Measurements from ENCODE around the gene CKAP4.

Gene CKAP4

DNA sequence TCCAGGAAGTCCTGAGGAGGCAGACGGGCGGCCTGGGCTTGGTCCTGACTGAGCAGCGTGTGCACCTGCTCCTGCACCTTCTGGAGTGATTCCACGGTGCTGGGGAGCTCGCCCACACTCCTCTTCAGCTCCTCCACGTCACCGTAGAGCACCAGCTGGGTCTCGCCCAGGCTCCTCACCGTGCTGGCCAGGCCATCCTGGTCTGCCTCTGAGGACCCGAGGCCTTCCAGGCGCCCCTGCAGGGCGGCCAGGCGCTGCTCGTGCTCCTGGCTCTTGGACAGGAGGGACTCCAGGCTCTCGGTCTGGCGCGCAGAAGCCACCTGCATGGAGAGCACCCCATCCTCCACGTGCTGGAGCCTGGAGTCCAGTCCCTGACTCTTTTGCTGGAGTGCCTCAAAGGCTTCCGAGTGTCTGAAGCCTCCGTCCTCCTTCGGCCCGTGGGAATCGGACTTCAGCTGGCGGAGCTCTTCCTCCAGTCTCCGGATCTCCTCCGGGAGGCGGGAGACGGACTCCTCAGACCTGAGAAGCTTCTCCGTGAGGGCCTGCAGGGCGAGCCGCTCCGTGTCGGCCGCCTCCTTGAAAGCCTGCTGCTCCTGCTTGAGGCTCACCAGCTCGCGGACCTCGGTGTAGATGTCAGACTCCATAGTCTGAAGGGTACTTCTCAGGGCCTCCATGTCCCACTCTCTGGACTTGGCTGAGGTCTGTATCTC, 8.4 kb downstream of the CKAP4 start:
- no peak for DNase-seq

DNA sequence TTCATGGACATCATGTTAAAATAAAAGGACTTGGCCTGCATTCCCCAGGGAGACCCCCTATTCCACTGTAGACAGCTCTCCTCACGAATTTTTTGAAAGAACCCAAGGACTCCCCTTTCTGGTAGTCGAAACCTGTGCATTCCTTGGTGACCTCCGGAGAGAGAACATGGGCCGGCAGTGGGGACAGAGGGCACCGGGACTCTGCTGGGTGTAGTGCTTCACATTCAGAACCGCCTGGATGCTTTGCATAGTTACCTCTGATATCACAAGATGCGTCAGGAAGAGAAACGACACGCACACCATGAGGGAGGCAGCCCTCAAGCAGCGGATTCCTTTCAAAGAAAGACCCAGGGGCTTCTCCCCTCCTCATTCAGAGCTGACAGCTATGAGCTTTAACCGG, 9.7 kb downstream of the CKAP4 start:
- no peak for DNase-seq

DNA sequence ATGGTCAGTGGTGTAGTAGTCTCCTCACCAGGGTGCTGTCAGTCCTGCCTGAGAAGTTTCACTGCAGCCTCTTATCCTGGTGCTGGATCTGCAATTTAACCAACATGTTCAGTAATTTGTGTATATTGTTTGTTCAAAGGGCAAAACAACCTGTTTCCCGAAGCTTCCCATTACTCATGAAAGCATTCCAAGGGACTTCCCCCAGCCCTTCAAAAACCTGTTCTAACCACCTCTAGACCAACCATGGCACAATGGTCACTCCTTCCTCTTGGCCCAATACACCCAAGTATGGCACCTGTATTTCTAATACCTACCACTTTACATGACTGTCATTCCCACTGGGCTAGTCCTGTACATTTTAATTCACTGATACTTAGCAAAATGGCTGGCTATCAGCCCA, 12.1 kb downstream of the CKAP4 start:
- DNase-seq, result no peak

DNA sequence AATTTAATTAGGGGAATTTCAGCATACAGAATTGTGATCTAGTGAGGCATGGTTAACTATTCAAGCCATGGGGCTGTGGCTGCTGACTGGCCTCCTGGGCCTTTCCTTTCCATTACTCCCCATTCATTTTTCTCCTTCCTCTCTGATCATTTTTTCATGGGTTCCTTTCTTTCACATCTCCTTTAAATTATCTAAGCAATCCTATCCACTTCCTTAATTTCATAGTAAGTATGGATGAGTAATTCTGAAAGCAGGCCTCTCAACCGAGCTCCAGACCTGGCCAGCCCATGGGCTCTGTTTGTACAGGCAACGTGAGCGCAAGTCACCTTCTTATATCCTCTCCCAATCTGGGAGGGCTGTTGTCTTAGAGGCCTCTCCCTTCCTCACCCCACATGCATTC, 13.4 kb downstream of the CKAP4 start:
- no peak for DNase-seq

DNA sequence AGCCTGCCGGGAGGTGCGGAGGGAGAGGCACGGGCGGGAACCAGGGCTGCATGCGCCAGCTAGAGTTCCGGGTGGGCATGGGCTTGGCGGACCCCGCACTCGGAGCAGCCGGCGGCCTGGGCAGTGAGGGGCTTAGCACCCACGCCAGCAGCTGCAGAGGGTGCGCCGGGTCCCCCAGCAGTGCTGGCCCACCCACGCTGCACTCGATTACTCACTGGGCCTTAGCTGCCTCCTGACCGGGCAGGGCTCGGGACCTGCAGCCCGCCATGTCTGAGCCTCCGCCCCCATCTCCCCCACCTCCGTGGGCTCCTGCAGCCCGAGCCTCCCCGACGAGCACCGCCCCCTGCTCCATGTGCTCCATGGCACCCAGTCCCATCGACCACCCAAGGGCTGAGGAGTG, 14.8 kb downstream of the CKAP4 start:
- DNase-seq, result no peak

DNA sequence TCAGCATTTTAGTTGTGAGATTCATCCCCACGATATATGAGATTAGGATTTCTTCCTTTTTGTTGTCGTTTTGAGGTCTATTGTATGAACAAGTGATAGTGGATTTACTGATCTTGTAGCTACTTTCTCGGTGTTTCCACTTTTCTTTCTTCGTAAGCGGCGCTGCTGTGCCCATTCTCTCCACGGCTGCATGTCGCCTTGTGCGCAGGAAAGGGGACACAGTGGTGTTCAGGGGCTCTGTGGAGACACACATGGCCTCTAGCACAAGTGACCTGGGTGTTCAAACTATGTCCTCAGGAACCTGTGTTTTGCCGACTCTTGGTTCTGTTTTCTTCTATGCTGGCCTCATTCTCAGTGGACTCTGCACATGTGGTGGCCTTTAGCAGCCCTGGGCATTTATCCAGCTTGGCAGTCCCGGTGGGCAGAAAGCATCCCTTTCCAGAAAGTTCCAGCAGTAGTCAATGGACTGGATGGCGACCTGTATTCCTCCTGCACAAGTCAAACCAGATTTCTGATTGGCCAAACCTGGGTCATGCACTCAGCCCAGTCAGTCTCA, 18.7 kb downstream of the CKAP4 start:
- no peak for DNase-seq

DNA sequence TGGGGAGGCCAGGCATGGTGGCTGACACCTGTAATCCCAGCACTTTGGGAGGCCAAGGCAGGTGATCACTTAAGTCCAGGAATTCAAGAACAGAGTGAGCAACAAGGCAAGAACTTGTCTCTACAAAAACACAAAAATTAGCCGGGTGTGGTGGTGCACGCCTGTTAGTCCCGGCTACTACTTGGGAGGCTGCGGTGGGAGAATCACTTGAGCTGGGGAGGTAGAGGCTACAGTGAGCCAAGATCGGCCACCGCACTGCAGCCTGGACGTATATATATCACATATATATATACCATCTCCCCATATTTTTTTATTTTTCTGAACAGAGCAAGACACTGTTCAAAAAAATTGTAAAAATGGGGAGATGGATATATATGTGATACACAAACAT, 19.5 kb downstream of the CKAP4 start:
- DNase-seq, result no peak

DNA sequence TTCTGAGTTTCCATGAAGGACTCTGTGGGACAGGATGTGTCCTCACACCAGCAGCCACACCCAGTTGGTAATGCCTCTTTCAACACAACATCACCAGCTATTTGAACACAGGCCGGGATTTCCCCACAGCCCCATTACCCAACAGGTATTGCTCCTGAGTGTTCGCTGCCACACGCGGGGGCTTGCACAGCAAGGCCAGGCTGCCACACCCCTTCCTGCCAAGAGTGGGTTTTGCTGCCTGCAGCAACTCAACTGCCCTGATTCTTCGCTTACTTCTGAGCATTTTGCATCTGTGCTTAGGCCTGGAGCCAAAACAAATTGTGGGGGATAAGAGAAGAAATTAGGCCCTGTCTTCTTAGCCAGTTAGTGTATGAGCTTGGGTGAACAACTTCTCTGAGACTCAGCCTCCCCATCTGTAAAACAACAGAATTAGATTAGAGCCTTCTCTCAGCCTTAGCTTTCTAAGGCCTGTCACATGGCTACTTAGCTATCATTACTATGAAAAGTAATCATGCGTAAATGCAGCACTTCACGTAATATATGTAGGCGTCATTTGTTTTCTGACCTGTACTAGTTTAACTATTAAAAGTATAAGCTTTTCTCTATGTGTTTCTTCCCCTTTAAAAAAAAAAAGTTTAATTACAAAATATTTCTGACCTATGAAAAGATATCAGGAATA, 20.0 kb downstream of the CKAP4 start:
- peak; percentile 44 to 53 for DNase-seq

DNA sequence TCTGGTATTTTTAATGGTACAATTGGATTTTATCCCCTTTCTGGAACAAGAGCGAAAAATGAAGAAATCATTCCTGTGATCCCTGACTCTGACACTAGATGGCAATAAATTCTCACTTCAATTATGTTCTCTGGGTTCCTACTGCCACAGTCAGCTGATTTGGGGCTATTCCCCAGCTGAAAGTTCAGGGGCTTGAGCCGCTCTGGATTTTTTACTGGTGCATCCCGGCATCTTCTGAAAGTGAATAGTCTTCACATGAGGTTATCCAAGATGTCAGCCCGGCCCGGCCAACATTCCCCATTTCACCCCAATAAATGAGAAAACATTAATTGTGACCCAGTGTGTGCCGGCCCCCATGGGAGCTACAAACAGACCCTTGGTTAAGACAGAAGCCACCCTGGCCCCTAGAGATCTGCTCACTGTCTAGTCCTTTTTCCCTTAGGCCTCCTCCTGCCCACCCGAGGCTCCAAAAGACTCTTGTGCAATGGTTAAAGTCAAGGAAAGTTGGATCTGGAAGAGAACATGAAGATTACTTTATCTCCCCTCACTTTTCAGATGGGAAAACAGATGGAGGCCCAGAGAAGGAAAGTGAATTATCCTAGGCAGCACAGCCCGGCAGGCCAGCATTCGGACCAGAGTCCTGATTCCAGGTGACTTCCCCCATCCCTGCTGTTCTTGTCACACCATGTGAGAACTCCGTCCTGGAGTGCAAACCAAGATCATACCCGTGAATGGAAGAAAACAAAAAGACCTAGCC, 20.8 kb downstream of the CKAP4 start:
- peak; percentile 49 to 59 for DNase-seq

DNA sequence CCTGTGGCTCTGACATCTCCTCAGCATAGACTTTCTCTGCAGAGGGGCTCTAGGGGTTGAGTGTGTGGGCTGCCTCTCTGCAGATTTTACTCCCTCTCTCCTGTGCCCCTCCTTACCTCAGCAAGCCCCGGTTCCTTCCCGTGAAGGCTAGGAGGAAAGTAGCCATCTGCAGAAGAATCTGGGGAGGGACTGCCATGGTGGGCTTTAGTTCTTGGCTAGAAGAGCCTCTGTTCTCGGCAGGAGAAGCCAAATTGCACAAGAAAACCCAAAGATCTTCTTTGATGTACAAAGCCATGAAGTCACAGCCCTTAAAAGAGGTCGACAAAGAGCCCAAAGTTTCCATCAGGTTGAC, 23.5 kb downstream of the CKAP4 start:
- DNase-seq, result no peak

DNA sequence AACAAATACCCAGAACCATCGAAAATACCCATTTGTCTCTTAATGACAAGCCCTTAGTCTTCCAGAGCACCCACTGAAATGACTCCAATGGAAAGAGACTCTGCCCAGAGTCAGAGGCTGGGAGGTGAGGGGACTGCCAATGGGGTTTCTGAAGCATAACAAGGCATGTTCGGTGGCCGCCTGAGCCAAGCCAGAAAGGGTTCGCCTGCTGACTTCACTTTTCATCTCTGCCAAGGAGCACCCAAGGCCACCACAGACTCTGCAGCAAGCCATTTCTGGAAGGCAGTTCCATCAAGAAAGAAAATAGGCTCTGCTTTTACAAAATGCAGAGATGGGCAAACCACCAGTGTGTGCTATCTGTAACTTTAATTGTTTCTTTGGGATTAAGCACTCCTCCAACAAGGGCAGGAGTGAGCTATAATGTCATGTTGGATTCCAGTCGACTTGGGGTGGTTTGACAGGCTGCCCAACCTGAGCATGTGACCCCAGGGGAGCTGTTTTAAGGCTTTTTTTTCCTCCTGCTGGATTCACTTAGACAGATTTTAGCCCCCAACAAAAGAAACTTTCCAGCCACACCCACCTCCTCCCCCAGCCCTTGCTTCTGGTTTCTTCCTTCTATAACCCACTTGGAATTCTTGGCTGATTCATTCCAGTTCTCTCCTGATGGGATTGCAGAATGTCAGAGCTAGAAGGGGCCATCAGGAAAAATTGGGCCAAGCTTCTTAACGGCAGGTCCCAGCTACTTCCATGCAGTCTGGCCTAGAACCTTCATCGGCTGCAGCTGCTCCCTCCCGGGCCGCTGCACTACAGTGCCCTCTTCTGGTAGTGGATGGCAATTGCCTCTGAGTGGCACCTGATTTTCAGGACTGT, 24.1 kb downstream of the CKAP4 start:
- DNase-seq, result peak; percentile 7 to 53

DNA sequence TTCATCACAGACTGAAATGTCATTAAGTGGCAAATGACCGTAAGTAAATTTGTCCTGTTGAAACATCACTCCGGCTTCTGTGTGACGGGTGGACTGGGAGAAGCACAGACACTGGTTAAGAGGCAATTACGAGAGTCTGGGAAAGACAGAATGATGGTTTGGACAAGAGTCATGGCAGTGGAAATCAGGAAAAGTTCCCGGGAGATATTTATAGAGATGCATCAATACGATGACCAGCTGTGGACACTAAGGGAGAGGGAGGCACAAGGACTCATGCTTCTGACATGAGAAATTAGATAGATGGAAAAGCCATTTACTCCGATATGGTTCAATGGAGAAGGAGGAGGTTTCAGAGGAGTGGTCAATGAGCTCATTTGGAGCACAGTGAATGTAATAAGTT, 27.3 kb downstream of the CKAP4 start:
- no peak for DNase-seq

DNA sequence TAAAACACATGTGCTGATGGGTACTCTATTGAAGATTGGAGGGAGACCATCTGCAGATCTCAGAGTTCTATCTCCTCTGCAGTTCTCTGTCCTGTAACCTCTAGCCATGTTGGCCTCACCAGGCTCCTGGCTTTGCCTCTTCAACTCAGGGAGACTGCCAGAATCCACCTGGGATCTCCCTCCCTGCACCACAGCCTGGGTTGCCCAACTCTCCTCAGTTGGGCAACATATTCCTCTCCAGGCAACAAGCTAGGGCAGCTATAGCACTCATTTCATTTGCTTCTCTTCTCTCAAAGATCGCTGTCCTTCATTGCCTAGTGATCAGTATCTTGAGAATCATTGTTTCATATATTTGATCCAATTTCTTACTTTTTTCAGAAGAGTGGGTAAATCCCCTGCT, 28.8 kb downstream of the CKAP4 start:
- no peak for DNase-seq

DNA sequence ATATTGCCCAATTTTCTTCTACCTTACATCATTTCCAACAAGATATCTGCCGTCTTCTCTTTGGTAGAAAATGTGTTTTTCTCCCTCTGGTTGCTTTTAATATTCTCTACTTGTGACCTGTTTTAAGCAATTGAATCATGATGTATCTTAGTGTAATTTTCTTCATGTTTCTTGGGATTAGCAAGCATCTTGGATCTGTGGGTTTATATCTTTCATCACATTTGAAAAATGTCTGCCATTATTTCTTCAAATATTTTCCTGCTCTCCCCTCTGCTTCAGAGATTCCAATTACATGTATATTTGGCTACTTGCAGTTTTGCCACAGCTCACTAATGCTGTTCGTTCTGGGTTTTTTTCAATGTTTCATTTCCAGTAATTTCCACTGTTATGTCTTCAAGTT, 30.1 kb downstream of the CKAP4 start:
- DNase-seq, result no peak

DNA sequence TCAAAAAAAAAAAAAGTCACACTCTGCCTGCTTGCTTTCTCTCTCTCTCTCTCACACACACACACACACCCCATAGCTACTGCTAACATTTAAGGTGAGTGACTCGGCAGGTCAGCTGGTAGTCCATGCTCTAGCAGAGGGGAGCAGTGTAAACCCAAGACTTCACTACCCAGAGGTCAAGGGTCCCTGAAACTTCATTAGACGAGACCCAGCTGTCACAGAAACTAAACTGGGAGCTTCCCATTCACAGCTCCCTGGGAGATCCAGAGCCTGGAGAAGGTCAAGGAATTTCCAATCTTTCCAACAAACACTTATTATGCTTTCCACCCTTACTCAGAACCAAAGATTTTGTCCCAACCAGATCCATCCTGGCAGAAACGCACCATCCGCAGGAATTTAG, 33.2 kb downstream of the CKAP4 start:
- DNase-seq, result no peak

DNA sequence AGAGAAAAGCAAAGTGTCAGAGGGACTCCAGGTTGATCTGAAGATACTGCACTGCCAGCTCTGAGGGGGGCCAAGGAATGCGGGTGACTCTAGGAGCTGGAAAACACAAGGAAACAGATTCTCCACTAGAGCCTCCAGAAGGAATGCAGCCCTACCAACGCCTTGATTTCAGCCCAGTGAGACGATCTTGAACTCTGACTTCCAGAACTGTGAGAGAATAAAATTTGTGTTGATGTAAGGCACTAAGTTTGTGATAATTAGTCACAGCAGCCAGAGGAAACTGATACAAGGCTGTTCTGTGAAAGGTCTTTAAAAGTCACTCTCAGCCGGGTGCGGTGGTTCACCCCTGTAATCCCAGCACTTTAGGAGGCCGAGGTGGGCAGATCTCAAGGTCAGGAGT, 34.2 kb downstream of the CKAP4 start:
- DNase-seq, result no peak

DNA sequence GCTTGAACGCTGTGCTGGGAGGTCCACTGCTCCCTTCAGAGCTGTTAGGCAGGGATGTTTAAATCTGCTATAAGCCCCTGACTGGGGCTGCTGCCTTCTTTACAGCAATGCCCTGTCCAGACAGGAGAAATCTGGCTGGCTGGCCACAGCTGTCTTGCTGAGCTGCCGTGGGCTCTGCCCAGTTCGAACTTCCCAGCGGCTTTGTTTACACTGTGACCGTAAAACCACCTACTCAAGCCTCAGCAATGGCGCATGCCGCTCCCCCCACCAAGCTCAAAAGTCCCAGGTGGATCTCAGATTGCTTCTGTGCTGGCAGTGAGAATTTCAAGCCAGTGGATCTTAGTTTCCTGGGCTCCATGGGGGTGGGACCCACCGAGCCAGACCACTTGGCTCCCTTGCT, 35.8 kb downstream of the CKAP4 start:
- no peak for DNase-seq

DNA sequence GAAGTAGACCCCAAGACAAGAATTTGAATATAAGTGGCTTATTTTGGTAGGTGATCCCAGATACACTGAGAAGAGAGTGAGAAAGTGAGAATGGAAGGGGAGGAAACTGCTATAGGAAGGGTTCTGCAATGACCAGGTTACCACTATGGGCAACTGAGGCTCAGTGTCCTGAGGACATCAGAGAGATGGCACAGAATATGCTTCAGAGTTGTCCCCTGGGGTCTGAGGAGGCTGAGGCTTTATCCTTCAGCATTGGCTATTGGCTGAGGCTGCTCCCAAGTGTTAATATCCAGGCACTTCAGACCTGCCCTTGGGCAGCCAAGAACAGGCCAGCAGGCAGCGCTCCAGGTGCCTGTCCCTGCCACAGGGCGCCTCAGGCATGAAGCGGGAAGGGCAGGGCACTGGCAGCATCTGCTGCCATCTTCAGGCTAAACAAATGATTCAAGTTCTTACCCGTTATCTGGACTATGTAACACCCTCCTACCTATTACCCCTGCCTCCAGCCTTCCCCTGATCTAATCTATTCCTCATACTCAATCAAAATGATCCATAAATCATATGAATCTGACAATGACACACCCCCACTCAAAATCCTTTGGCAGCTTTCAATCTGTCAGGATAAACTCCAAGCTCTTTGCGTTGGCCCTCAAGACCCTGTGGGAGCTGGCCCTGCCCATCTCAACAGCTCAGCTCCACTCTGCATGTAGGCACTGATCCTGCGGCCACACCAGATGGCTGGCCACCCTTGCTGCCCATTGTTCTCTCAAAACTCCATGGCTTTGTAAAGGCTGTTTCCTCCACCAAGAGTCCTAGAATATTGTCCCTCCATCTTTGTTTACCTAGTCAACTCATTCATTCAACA, 42.4 kb downstream of the CKAP4 start:
- DNase-seq, result no peak

DNA sequence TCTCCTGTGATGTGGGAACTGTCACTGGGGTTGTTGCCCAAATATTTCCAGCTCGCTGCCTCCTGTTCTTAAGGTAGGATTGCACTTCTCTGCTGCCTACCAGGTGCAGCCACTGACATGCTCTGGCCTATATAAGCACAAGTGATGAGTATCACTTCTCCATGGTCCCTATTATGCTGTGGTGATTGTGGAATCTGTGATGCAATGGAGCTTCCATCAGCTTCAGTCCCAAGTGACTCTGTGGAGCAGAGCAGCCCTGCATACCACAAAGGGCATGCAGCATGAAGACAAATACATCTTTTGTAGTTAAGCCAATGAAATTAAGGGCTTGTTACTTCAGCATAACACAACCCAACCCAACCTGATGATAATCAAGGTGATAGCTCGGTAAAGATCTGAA, 43.5 kb downstream of the CKAP4 start:
- DNase-seq, result no peak

DNA sequence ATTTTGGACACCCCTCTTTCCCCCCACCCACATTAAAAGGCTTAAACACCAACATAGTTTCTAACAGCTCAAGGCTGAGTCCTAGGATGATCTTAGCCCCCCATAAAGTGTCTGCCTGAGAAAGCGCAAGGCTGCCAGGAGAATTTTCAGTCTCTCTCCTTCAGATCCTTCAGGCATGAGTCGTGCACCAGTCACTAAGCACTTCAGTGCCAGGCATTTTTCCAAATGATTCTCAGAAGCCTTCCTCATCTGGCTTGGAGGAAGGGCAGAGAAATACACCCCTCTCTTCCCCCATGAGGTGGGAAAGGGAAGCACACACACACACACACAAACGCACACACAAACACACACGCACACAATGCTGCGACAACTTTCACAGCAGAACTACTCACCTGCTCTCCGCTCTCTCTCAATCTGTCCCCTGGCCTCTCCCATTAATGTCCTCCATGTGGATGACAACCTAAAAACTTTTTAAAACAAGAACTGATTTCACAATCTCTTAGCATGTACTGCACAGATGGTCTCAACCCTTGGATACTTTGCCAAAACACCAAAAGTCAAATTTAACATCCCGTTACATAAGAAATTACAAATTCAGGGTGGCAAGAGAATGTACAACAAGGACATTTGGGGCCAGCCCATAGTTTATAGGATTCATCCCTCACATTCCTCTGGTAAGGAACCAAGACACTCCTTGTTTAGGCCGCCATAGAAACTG, 49.8 kb downstream of the CKAP4 start:
- no peak for DNase-seq

DNA sequence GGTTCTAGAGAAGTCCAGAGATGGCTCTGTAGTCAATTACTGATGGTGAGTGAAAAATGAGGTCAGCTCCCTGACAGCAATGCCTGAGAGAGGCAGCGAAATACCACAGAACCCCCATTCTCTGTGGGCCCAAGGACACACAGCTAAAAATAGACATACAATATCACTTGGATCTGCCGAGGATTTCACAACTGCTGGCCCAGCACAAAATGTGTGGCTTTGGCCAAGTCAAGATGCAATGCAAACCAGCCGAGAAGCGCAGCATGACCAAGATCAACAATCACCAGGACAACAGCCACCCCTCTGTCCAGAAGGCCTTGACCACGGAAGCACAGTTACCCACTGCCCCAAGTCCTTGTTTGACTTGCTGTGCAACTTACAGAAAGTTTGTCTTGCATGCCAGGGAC, 52.2 kb downstream of the CKAP4 start:
- DNase-seq, result no peak

All from AML-193 (cell line).